Hepatocyte (in vitro differentiated cells): Measurements from ENCODE around the gene ANTXR2. TPM values are rescaled to one million over a fixed set of nuclear protein-coding genes. Genes with fewer than 3 reads are reported as not detected.
"Not testable (repeated sequence)": the region's sequence is repeated elsewhere in the genome, so short reads cannot be mapped to it uniquely, and the experiment has no call there.

Experiments
- DNase-seq: peaks from one replicate; pipeline ENCODE4 v3.0.0-alpha.2; 2016; ENCODE audit warnings: low spot score
- H2AFZ ChIP-seq: fragments of 200-600 bp; sonication (generic); 2 replicates; pipeline ENCODE4 v1.6.0; 2016; ENCODE audit warnings: antibody characterized with exemption, mild to moderate bottlenecking
- H3K27ac ChIP-seq: fragments of 200-600 bp; sonication (generic); 2 replicates; pipeline ENCODE4 v1.5.1; 2016; ENCODE audit warnings: mild to moderate bottlenecking
- H3K27me3 ChIP-seq: fragments of 200-600 bp; sonication (generic); 2 replicates; pipeline ENCODE4 v1.6.1; 2016
- H3K36me3 ChIP-seq: fragments of 200-600 bp; sonication (generic); replicated peaks from 2 replicates; pipeline ENCODE4 v1.5.1; 2016; ENCODE audit warnings: low read depth; ENCODE audit not compliant: insufficient read depth
- H3K4me1 ChIP-seq: fragments of 200-600 bp; sonication (generic); 2 replicates; pipeline ENCODE4 v1.5.1; 2016; ENCODE audit warnings: mild to moderate bottlenecking, moderate library complexity; ENCODE audit not compliant: insufficient read depth
- H3K4me2 ChIP-seq: fragments of 200-600 bp; sonication (generic); 2 replicates; pipeline ENCODE4 v1.6.0; 2016
- H3K4me3 ChIP-seq: fragments of 200-600 bp; sonication (generic); 2 replicates; pipeline ENCODE4 v1.5.1; 2016; ENCODE audit warnings: mild to moderate bottlenecking
- H3K79me2 ChIP-seq: fragments of 200-600 bp; sonication (generic); 2 replicates; pipeline ENCODE4 v1.6.0; 2017; ENCODE audit warnings: mild to moderate bottlenecking
- H3K9me2 ChIP-seq: fragments of 200-600 bp; sonication (generic); replicated peaks from 2 replicates; pipeline ENCODE4 v1.6.0; 2017; ENCODE audit warnings: mild to moderate bottlenecking; ENCODE audit not compliant: insufficient read depth
- H3K9me3 ChIP-seq: fragments of 200-600 bp; sonication (generic); 2 replicates; pipeline ENCODE4 v1.5.1; 2016; ENCODE audit warnings: low read depth, mild to moderate bottlenecking
- H4K20me1 ChIP-seq: fragments of 200-600 bp; sonication (generic); 2 replicates; pipeline ENCODE4 v1.6.0; 2016; ENCODE audit warnings: mild to moderate bottlenecking; ENCODE audit not compliant: insufficient read depth, poor library complexity, severe bottlenecking
- CTCF ChIP-seq: fragments of 200-600 bp; sonication (generic); IDR thresholded peaks from 2 replicates; pipeline ENCODE4 v1.5.1; 2016; ENCODE audit warnings: antibody characterized with exemption, mild to moderate bottlenecking; ENCODE audit not compliant: poor library complexity
- EZH2 ChIP-seq: fragments of 200-600 bp; sonication (generic); IDR thresholded peaks from 2 replicates; pipeline ENCODE4 v1.6.1; 2016; ENCODE audit warnings: antibody characterized with exemption, mild to moderate bottlenecking, borderline replicate concordance
- WGBS: methylation state at CpG from one replicate; pipeline ENCODE4 v1.1.6; 2016; ENCODE audit warnings: low lambda C conversion rate; ENCODE audit errors: missing lambda C conversion rate; 5-methylcytosine and 5-hydroxymethylcytosine counted together
- polyA plus RNA-seq: library from polyadenylated mRNA; unstranded; fragments of >200 nt; fragmentation: Nextera tagmentation; extraction: Ambion mirVana; gene quantifications from 2 replicates; pipeline ENCODE4 v1.2.1, GENCODE V29; 2016
- total RNA-seq: library from RNA; depleted of rRNA; stranded (reverse); fragments of >200 nt; gene quantifications from 2 replicates; pipeline ENCODE4 v1.2.3, GENCODE V29; 2014

ANTXR2 gene
- 41.8 and 46.5 TPM in 2 replicates for total RNA-seq
- polyA plus RNA-seq, result 25.2 and 30.7 TPM in 2 replicates

GRCh38 chr4:80072744-80073472, at the start of gene ANTXR2:
ANTXR2 (minus strand) TSS chr4:80073229; CDS start chr4:80072560, 669 bp downstream.
- DNase-seq, result peak; percentile 92
- 1% methylated on average over 46 of the region's 52 CpGs for WGBS

DNA sequence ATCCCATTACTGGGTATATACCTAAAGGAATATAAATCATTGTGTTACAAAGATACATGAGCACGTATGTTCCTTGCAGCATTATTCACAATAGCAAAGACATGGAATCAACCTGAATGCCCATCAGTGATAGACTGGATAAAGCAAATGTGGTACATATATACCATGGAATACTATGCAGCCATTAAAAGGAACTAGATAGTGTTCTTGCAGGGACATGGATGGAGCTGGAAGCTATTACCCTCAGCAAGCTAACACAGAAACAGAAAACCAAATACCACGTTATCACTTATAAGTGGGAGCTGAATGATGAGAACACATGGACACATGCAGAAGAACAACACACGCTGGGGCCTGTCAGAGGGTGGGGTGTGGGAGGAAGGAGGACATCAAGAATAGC, 48.8 kb upstream of the ANTXR2 start:
- H4K20me1 ChIP-seq, H3K36me3 ChIP-seq, DNase-seq, H3K9me2 ChIP-seq, H3K4me2 ChIP-seq, H3K27ac ChIP-seq, H3K4me1 ChIP-seq, H3K79me2 ChIP-seq, H2AFZ ChIP-seq, H3K9me3 ChIP-seq, H3K4me3 ChIP-seq, H3K27me3 ChIP-seq: not testable (repeated sequence)
- 89% methylated on average over 3 of the region's 3 CpGs for WGBS

More at GRCh38 chr4:80072744-80073472, at the start of gene ANTXR2:
- H3K4me2 ChIP-seq, result peak within 1 kb of the TSS; percentile 91
- no peaks in the 10 kb centered on the region for H4K20me1 ChIP-seq
- H3K9me2 ChIP-seq, result no peaks in the 10 kb centered on the region
- H3K27ac ChIP-seq, result peak within 1 kb of the TSS; percentile 97
- TF ChIP-seq EZH2 (no peak), CTCF (peak; percentile 5)
- H2AFZ ChIP-seq, result peak within 1 kb of the TSS; percentile 85
- H3K79me2 ChIP-seq, result peaks cover 15% of the 10 kb centered on the region
- H3K4me1 ChIP-seq, result peaks cover 24% of the 10 kb centered on the region
- peak within 1 kb of the TSS; percentile 87 for H3K4me3 ChIP-seq
- H3K27me3 ChIP-seq, result no peaks in the 10 kb centered on the region
- no peaks in the 10 kb centered on the region for H3K9me3 ChIP-seq
- H3K36me3 ChIP-seq, result no peaks in the 10 kb centered on the region

GRCh38 chr4:80119620-80120019, 46.6 kb upstream of the ANTXR2 start:
- not testable (repeated sequence) for H2AFZ ChIP-seq, H4K20me1 ChIP-seq, H3K27me3 ChIP-seq, H3K9me3 ChIP-seq, H3K4me1 ChIP-seq, H3K79me2 ChIP-seq, DNase-seq, H3K9me2 ChIP-seq, H3K27ac ChIP-seq, H3K36me3 ChIP-seq, H3K4me3 ChIP-seq, H3K4me2 ChIP-seq
- WGBS, result 88% methylated on average over 3 of the region's 3 CpGs

DNA sequence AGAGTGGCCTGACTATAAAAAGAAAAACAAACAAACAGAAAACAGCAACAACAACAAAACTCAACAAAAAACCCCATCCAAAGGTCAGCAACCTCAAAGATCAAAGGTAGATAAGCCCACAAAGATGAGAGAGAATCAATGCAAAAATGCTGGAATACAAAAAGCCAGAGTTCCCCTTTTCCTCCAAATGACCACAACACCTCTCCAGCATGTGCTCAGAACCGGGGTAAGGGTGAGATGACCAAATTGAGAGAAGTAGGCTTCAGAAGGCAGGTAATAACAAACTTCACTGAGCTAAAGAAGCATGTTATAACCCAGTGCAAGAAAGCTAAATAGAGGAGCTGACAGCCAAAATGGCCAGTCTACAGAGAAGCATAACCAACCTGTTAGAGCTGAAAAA, 43.5 kb upstream of the ANTXR2 start:
- H3K4me3 ChIP-seq, result no peak overlapping the region
- no peaks in the 10 kb centered on the region for H3K4me1 ChIP-seq
- no peaks in the 10 kb centered on the region for H3K79me2 ChIP-seq
- no peak overlapping the region for H3K27ac ChIP-seq
- H3K4me2 ChIP-seq, result no peak overlapping the region
- WGBS, result 65% methylated on average over 1 of the region's 1 CpG
- no peak for DNase-seq
- H4K20me1 ChIP-seq, result no peaks in the 10 kb centered on the region
- no peaks in the 10 kb centered on the region for H3K9me3 ChIP-seq
- H3K27me3 ChIP-seq, result no peaks in the 10 kb centered on the region
- no peak overlapping the region for H2AFZ ChIP-seq
- no peaks in the 10 kb centered on the region for H3K9me2 ChIP-seq
- H3K36me3 ChIP-seq, result no peaks in the 10 kb centered on the region
- no peak for TF ChIP-seq CTCF
